Neural cell (in vitro differentiated cells): ENCODE results near the gene PDE10A. TPM values are rescaled to one million over a fixed set of nuclear protein-coding genes. Genes with fewer than 3 reads are reported as not detected.
A peak's percentile ranks its signal among the peaks of the same experiment; 100 is the strongest.
"Not testable (repeated sequence)": the region's sequence is repeated elsewhere in the genome, so short reads cannot be mapped to it uniquely, and the experiment has no call there.

Experiments
- H2AFZ ChIP-seq: fragments of 200-600, 300-800 bp; sonication (generic), shearing (Covaris generic); 2 replicates; pipeline ENCODE4 v1.6.0; 2014; ENCODE audit warnings: low read depth, mild to moderate bottlenecking, antibody characterized with exemption, low read length, moderate library complexity
- H3F3A ChIP-seq: fragments of 200-600 bp; shearing (Covaris generic); 2 replicates; pipeline ENCODE4 v1.6.1; 2016; ENCODE audit warnings: mild to moderate bottlenecking, moderate library complexity, mixed read lengths, antibody characterized with exemption, low read length; ENCODE audit not compliant: insufficient read depth, poor library complexity, severe bottlenecking
- H3K27ac ChIP-seq: fragments of 200-600, 300-800 bp; sonication (generic), shearing (Covaris generic); 2 replicates; pipeline ENCODE4 v1.5.1; 2014; ENCODE audit warnings: mild to moderate bottlenecking, low read length, moderate library complexity
- H3K27me3 ChIP-seq: fragments of 300-800, 200-600 bp; sonication (generic), shearing (Covaris generic); 2 replicates; pipeline ENCODE4 v1.6.0; 2014; ENCODE audit warnings: mild to moderate bottlenecking, low read depth, low read length, moderate library complexity; ENCODE audit not compliant: insufficient read depth
- H3K36me3 ChIP-seq: fragments of 300-800, 200-600 bp; sonication (generic), shearing (Covaris generic); 2 replicates; pipeline ENCODE4 v1.5.1; 2014; ENCODE audit warnings: mild to moderate bottlenecking, antibody characterized with exemption, low read length, moderate library complexity; ENCODE audit not compliant: insufficient read depth
- H3K4me2 ChIP-seq: fragments of 300-800, 200-600 bp; sonication (generic), shearing (Covaris generic); 2 replicates; pipeline ENCODE4 v1.6.0; 2014; ENCODE audit warnings: mild to moderate bottlenecking, low read length
- H3K4me3 ChIP-seq: fragments of 300-800, 200-600 bp; sonication (generic), shearing (Covaris generic); 2 replicates; pipeline ENCODE4 v1.5.1; 2014; ENCODE audit warnings: mild to moderate bottlenecking, low read length, moderate library complexity
- H3K79me2 ChIP-seq: fragments of 200-600 bp; shearing (Covaris generic); replicated peaks from 2 replicates; pipeline ENCODE4 v1.6.0; 2014; ENCODE audit warnings: mild to moderate bottlenecking, low read length, moderate library complexity; ENCODE audit not compliant: insufficient read depth
- H3K9ac ChIP-seq: fragments of 300-800, 200-600 bp; sonication (generic), shearing (Covaris generic); 2 replicates; pipeline ENCODE4 v1.6.1; 2016; ENCODE audit warnings: mild to moderate bottlenecking, low read length, mixed read lengths
- H3K9me2 ChIP-seq: fragments of 200-600 bp; shearing (Covaris generic); 2 replicates; pipeline ENCODE4 v1.6.1; 2016; ENCODE audit warnings: mild to moderate bottlenecking, low read length, mixed read lengths; ENCODE audit not compliant: insufficient read depth
- H3K9me3 ChIP-seq: fragments of 200-600, 300-800 bp; sonication (generic), shearing (Covaris generic); 2 replicates; pipeline ENCODE4 v1.6.1; 2016; ENCODE audit warnings: mild to moderate bottlenecking, mixed run types, low read length, moderate library complexity, mixed read lengths
- H4K20me1 ChIP-seq: fragments of 200-600 bp; shearing (Covaris generic); 2 replicates; pipeline ENCODE4 v1.6.1; 2016; ENCODE audit warnings: mild to moderate bottlenecking, mixed run types; ENCODE audit not compliant: insufficient read depth
- EP300 ChIP-seq: fragments of 450-650 bp; conservative IDR thresholded peaks from 2 replicates; pipeline ENCODE4 v1.6.1; 2014; ENCODE audit warnings: antibody characterized with exemption, mild to moderate bottlenecking, moderate library complexity; ENCODE audit not compliant: poor library complexity, severe bottlenecking
- EZH2 ChIP-seq: fragments of 200-600, 300-800 bp; shearing (Covaris generic), sonication (generic); IDR thresholded peaks from 2 replicates; pipeline ENCODE4 v1.6.1; 2014; ENCODE audit warnings: antibody characterized with exemption, low read length, borderline replicate concordance, mild to moderate bottlenecking; ENCODE audit not compliant: insufficient read depth, poor library complexity, severe bottlenecking
- POLR2AphosphoS5 ChIP-seq: IDR thresholded peaks from 2 replicates; pipeline ENCODE4 v1.6.1; 2012
- SMC3 ChIP-seq: fragments of 450-650 bp; conservative IDR thresholded peaks from 2 replicates; pipeline ENCODE4 v1.6.1; 2014; ENCODE audit warnings: antibody characterized with exemption, mild to moderate bottlenecking, moderate library complexity; ENCODE audit not compliant: poor library complexity
- polyA plus RNA-seq: library from polyadenylated mRNA; depleted of rRNA; stranded (reverse); fragments of >200 nt; gene quantifications from 2 replicates; pipeline ENCODE4 v1.2.3, GENCODE V29; 2014
- TF ChIP-seq, protein P1 (sequence below): IDR thresholded peaks from 2 replicates; pipeline ENCODE4 v1.6.1; 2012; ENCODE audit warnings: borderline replicate concordance
- TF ChIP-seq, protein P2 (sequence below): fragments of 450-650 bp; IDR thresholded peaks from 2 replicates; pipeline ENCODE4 v1.5.1; 2014; ENCODE audit warnings: antibody characterized with exemption, mild to moderate bottlenecking, moderate library complexity; ENCODE audit not compliant: poor library complexity, severe bottlenecking

The PDE10A gene
- polyA plus RNA-seq, 1 donor from 2014 or later: 52.4 TPM

DNA sequence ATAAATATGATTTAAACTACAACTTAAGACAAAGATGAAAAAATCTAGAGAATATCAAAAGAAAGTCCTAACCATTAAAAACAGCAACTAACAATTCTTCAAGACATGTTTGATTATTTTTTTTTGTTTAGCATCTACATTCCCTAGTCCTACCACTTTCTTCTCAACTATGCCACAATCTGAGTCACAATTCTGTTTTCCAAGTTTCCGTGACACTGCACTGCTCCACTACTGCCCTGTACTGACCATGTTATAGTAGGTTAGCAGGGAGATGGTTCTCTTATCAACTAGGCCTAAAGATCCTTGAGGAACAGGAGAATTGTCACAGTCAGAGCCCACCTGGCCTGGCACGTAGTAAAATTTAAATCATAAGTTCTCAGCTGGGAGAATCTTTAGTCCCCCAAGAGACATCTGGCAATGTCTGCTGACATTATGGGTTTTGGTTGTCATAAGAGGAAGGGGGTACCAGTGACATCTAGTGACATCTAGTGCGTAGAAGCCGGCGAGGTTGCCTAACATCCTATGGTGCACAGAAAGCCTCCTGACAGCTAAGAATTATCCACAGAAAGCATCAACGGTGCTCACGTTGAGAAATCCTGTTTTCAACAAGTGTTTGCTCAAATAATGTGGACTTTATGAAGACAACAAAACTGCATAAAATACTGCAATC lies 100.5 kb downstream of the PDE10A start:
- Histone ChIP-seq H3K27me3 (no peaks in the 10 kb centered on the region), H3K9ac (no peak overlapping the region), H3K9me2 (no peaks in the 10 kb centered on the region), H3K27ac (no peak overlapping the region), H3K79me2 (peaks cover 34% of the 10 kb centered on the region), H3K4me3 (no peak overlapping the region), H3K36me3 (no peaks in the 10 kb centered on the region), H2AFZ (no peak overlapping the region), H4K20me1 (no peaks in the 10 kb centered on the region), H3K9me3 (peaks cover 4% of the 10 kb centered on the region), H3K4me2 (no peak overlapping the region), H3F3A (no peaks in the 10 kb centered on the region)
- TF ChIP-seq, protein P1, sequence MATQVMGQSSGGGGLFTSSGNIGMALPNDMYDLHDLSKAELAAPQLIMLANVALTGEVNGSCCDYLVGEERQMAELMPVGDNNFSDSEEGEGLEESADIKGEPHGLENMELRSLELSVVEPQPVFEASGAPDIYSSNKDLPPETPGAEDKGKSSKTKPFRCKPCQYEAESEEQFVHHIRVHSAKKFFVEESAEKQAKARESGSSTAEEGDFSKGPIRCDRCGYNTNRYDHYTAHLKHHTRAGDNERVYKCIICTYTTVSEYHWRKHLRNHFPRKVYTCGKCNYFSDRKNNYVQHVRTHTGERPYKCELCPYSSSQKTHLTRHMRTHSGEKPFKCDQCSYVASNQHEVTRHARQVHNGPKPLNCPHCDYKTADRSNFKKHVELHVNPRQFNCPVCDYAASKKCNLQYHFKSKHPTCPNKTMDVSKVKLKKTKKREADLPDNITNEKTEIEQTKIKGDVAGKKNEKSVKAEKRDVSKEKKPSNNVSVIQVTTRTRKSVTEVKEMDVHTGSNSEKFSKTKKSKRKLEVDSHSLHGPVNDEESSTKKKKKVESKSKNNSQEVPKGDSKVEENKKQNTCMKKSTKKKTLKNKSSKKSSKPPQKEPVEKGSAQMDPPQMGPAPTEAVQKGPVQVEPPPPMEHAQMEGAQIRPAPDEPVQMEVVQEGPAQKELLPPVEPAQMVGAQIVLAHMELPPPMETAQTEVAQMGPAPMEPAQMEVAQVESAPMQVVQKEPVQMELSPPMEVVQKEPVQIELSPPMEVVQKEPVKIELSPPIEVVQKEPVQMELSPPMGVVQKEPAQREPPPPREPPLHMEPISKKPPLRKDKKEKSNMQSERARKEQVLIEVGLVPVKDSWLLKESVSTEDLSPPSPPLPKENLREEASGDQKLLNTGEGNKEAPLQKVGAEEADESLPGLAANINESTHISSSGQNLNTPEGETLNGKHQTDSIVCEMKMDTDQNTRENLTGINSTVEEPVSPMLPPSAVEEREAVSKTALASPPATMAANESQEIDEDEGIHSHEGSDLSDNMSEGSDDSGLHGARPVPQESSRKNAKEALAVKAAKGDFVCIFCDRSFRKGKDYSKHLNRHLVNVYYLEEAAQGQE: no peak
- TF ChIP-seq EP300 (peak; percentile 27), POLR2AphosphoS5 (no peak)

DNA sequence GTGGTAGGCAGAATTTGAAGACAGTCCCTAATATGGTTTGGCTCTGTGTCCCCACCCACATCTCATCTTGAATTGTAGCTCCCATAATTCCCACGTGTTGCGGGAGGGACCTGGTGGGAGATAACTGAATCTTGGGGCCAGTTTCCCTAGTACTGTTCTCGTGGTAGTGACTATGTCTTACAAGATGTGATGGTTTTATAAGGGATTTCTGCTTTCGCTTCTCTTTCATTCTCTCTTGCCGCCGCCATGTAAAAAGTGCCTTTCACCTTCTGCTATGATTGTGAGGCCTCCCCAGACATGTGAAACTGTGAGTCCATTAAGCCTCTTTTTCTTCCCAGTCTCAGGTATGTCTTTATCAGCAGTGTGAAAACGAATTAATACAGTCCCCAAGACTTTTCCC lies 103.4 kb downstream of the PDE10A start:
- Histone ChIP-seq H2AFZ (no peak overlapping the region), H4K20me1 (no peaks in the 10 kb centered on the region), H3F3A (no peaks in the 10 kb centered on the region), H3K4me2 (no peak overlapping the region), H3K9ac (no peak overlapping the region), H3K9me3 (no peaks in the 10 kb centered on the region), H3K27ac (no peak overlapping the region), H3K27me3 (no peaks in the 10 kb centered on the region), H3K9me2 (no peaks in the 10 kb centered on the region), H3K36me3 (no peaks in the 10 kb centered on the region), H3K79me2 (peaks cover 28% of the 10 kb centered on the region), H3K4me3 (no peak overlapping the region)
- TF ChIP-seq SMC3: no peak
- TF ChIP-seq, protein P1: no peak
- no peak for TF ChIP-seq POLR2AphosphoS5
- TF ChIP-seq EZH2: no peak
- TF ChIP-seq EP300: no peak
- TF ChIP-seq, protein P2, sequence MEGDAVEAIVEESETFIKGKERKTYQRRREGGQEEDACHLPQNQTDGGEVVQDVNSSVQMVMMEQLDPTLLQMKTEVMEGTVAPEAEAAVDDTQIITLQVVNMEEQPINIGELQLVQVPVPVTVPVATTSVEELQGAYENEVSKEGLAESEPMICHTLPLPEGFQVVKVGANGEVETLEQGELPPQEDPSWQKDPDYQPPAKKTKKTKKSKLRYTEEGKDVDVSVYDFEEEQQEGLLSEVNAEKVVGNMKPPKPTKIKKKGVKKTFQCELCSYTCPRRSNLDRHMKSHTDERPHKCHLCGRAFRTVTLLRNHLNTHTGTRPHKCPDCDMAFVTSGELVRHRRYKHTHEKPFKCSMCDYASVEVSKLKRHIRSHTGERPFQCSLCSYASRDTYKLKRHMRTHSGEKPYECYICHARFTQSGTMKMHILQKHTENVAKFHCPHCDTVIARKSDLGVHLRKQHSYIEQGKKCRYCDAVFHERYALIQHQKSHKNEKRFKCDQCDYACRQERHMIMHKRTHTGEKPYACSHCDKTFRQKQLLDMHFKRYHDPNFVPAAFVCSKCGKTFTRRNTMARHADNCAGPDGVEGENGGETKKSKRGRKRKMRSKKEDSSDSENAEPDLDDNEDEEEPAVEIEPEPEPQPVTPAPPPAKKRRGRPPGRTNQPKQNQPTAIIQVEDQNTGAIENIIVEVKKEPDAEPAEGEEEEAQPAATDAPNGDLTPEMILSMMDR: no peak

DNA sequence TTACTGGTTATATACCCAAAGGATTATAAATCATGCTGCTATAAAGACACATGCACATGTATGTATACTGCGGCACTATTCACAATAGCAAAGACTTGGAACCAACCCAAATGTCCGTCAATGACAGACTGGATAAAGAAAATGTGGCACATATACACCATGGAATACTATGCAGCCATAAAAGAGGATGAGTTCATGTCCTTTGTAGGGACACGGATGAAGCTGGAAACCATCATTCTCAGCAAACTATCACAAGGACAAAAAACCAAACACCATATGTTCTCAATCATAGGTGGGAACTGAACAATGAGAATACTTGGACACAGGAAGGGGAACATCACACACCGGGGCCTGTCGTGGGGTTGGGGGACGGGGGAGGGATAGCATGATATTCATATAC lies 104.9 kb downstream of the PDE10A start:
- H3K27ac ChIP-seq, H3K9me2 ChIP-seq, H3K36me3 ChIP-seq, H3K27me3 ChIP-seq, H3K4me2 ChIP-seq, H3F3A ChIP-seq, H4K20me1 ChIP-seq, H3K9me3 ChIP-seq, H3K4me3 ChIP-seq, H2AFZ ChIP-seq, H3K9ac ChIP-seq: not testable (repeated sequence)
- H3K79me2 ChIP-seq: peaks cover 25% of the 10 kb centered on the region
